Measurements from ENCODE around the gene SLC25A44.

DNA sequence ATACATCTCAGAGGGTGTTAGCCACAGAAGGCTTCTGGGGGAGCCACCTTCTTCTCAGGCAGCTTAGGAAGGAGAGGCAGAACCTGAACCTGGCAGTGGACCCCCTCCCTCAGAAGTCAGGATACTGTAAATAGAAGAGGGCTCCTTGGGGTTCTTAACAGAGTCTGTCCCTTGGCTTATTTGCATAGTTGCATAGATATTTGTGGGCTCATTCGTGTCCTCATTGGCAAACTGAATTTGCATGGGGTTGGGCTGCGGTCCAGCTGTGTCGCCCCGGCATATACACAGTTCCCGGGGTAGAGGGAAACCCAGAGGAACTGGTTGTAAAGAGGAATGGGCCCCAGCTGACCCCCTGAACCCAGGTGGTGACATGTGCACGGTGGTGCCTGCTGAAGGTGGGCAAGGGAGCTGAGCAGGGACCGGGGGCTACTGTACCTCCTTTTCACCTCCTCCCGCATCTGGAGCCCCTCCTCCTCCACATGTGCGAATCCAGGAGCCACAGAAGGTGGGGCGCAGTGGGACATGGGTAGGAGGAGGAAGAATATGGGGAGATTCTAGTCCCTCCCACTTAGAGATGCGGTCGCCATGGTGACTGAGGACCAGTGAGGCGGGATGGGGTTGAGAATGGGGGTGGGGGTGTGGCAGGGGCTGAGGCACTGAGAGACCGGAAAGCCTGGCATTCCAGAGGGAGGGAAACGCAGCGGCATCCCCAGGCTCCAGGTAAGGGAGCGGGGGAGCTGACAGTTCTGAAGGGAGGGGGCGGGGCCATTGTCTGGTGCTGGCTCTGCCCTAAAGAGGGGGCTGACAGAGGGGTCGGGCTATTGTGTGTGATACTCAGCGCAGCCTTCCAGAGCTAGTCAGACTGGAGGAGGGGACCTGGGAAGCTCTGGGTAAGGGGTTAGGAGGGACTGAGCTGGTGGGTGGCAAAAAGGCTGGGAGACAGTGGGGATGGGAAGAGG lies 44.3 kb upstream of the SLC25A44 start:
- TF ChIP-seq, protein P1, sequence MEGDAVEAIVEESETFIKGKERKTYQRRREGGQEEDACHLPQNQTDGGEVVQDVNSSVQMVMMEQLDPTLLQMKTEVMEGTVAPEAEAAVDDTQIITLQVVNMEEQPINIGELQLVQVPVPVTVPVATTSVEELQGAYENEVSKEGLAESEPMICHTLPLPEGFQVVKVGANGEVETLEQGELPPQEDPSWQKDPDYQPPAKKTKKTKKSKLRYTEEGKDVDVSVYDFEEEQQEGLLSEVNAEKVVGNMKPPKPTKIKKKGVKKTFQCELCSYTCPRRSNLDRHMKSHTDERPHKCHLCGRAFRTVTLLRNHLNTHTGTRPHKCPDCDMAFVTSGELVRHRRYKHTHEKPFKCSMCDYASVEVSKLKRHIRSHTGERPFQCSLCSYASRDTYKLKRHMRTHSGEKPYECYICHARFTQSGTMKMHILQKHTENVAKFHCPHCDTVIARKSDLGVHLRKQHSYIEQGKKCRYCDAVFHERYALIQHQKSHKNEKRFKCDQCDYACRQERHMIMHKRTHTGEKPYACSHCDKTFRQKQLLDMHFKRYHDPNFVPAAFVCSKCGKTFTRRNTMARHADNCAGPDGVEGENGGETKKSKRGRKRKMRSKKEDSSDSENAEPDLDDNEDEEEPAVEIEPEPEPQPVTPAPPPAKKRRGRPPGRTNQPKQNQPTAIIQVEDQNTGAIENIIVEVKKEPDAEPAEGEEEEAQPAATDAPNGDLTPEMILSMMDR (IDR thresholded peaks at IDR 0.05; ENCODE audit: low read length): no peak
- TF ChIP-seq EZH2 (optimal IDR thresholded peaks at IDR 0.05; ENCODE audit: low read depth, low read length) (no peak), EZH2phosphoT487 (IDR thresholded peaks at IDR 0.05; ENCODE audit: low read length) (no peak)
